ENCODE measurements around the gene KLHL13. TPM values are rescaled to one million over a fixed set of nuclear protein-coding genes. Genes with fewer than 3 reads are reported as not detected.

KLHL13 gene
- total and polyA plus RNA-seq, 2 of the 8 experiments (the other 6 are each of a cell fraction or from before 2014, with no cell fraction given): 6.4 to 12.8 TPM

DNA sequence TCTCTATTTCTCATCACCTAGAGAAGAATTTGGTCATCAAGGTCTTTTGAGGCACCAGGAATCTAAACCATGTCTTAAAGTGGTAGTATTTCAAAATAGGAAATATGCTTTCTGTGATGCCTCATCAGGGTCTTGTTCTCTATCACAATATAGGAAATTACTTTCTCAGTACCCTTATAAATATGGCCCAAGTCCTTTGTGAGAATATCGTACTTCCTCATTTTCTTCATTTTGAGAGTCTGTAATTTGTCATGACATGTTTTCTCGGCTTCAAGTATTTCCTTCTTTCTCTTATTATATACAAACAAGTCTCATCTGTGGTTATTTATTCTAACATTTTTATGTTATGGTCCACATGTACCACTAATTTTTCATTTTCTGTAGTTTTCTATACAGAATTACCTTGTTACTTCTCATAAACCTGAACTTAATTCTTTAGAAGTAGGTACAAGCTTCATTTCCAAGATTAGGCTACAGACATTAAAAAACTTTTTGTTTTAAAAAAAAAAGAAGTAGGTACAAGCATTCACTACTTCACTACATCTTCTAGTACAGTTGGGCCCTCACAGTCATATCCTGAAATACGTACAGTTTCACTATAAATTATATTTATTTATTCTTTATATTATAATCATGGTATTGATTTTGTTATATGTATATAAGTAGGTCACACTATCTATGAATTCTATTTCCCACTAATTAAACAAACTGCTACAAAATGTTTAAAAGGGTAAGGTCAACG, 54.4 kb downstream of the KLHL13 start (continued):
- TF ChIP-seq POU5F1 (IDR thresholded peaks at IDR 0.05; ENCODE audit: low read depth, low read length): no peak
- TF ChIP-seq SIX5 (IDR thresholded peaks at IDR 0.05; ENCODE audit: low read depth, low read length): no peak
- TF ChIP-seq, protein P1, sequence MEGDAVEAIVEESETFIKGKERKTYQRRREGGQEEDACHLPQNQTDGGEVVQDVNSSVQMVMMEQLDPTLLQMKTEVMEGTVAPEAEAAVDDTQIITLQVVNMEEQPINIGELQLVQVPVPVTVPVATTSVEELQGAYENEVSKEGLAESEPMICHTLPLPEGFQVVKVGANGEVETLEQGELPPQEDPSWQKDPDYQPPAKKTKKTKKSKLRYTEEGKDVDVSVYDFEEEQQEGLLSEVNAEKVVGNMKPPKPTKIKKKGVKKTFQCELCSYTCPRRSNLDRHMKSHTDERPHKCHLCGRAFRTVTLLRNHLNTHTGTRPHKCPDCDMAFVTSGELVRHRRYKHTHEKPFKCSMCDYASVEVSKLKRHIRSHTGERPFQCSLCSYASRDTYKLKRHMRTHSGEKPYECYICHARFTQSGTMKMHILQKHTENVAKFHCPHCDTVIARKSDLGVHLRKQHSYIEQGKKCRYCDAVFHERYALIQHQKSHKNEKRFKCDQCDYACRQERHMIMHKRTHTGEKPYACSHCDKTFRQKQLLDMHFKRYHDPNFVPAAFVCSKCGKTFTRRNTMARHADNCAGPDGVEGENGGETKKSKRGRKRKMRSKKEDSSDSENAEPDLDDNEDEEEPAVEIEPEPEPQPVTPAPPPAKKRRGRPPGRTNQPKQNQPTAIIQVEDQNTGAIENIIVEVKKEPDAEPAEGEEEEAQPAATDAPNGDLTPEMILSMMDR (IDR thresholded peaks at IDR 0.05; ENCODE audit: control extremely low read depth in 1 of 3, insufficient read depth in 1 of 3, low read depth in 1 of 3, low read length in 3 of 3): no peak
- TF ChIP-seq SIRT6 (IDR thresholded peaks at IDR 0.05; ENCODE audit: low read length): no peak
- no peak for TF ChIP-seq TAF7 (optimal IDR thresholded peaks at IDR 0.05; ENCODE audit: borderline replicate concordance, low read depth, low read length)
- no peak for TF ChIP-seq SP4 (IDR thresholded peaks at IDR 0.05; ENCODE audit: low read length)
- TF ChIP-seq RBBP5 (IDR thresholded peaks at IDR 0.05; ENCODE audit: borderline replicate concordance, low read depth, low read length): no peak

All from H1 (cell line).